IMR-90 (cell line): ENCODE data around the gene SLC17A4. TPM values are rescaled to one million over a fixed set of nuclear protein-coding genes. Genes with fewer than 3 reads are reported as not detected.

ENCODE experiments used
- ATAC-seq: fragments of 200-7000 bp; cut with Tn5 transposase; 2 replicates; pipeline ENCODE4 v1.9.1; 2020; ENCODE audit warnings: low read depth, mild to moderate bottlenecking, moderate library complexity
- BruUV-seq: library from RNA; stranded (reverse); fragments of 400-500 nt; replicated peaks from 2 replicates; lab custom pipeline; 2021; lab: Mats Ljungman, UMichigan
- CTCF ChIA-PET: fragments of 300-600 bp; formaldehyde crosslinking; extraction: SDS; loops from one replicate; lab custom pipeline; 2021; ENCODE audit warnings: antibody characterized with exemption; lab: Yijun Ruan, JAX
- POLR2A ChIA-PET: fragments of 300-600 bp; sonication (Branson Sonifier 250); formaldehyde crosslinking; loops from one replicate; lab custom pipeline; 2022; ENCODE audit warnings: antibody characterized with exemption; ENCODE audit not compliant: unreplicated experiment; lab: Charles Lee
- DNase-seq: peaks from one replicate; pipeline ENCODE4 v3.0.0; 2013
- H2AFZ ChIP-seq: replicated peaks from 2 replicates; pipeline ENCODE3; 2013; ENCODE audit warnings: low read length, mild to moderate bottlenecking; ENCODE audit not compliant: poor library complexity
- H2AK5ac ChIP-seq: 2 replicates; pipeline ENCODE4 v1.6.1; 2013; ENCODE audit warnings: low read depth, low read length, inconsistent platforms
- H2AK9ac ChIP-seq: replicated peaks from 2 replicates; pipeline ENCODE3; 2013; ENCODE audit warnings: mild to moderate bottlenecking, low read depth, low read length, moderate library complexity; ENCODE audit not compliant: poor library complexity
- H2BK120ac ChIP-seq: 2 replicates; pipeline ENCODE4 v1.6.1; 2013; ENCODE audit warnings: low read depth, low read length, inconsistent platforms
- H2BK15ac ChIP-seq: 3 replicates; pipeline ENCODE4 v1.6.1; 2013; ENCODE audit warnings: low read depth, low read length, inconsistent platforms
- H2BK20ac ChIP-seq: 2 replicates; pipeline ENCODE4 v1.6.1; 2013; ENCODE audit warnings: low read depth, mild to moderate bottlenecking, inconsistent platforms, low read length, moderate library complexity
- H2BK5ac ChIP-seq: 2 replicates; pipeline ENCODE4 v1.6.1; 2013; ENCODE audit warnings: mild to moderate bottlenecking, low read depth, low read length, inconsistent platforms; ENCODE audit not compliant: poor library complexity, severe bottlenecking
- H3K14ac ChIP-seq: replicated peaks from 2 replicates; pipeline ENCODE4 v1.6.1; 2013; ENCODE audit warnings: low read depth, low read length, inconsistent platforms
- H3K18ac ChIP-seq: 2 replicates; pipeline ENCODE4 v1.6.1; 2013; ENCODE audit warnings: low read depth, low read length, control low read depth
- H3K23ac ChIP-seq: 2 replicates; pipeline ENCODE4 v1.6.1; 2013; ENCODE audit warnings: low read depth, low read length, inconsistent platforms
- H3K27ac ChIP-seq: 2 replicates; pipeline ENCODE4 v1.5.1; 2013; ENCODE audit warnings: mild to moderate bottlenecking, control low read depth, low read length; ENCODE audit not compliant: insufficient read depth
- H3K27me3 ChIP-seq: 2 replicates; pipeline ENCODE4 v1.6.1; 2013; ENCODE audit warnings: low read length; ENCODE audit not compliant: control insufficient read depth, insufficient read depth
- H3K36me3 ChIP-seq: 2 replicates; pipeline ENCODE4 v1.6.1; 2013; ENCODE audit warnings: low read length, mixed read lengths; ENCODE audit not compliant: control insufficient read depth, insufficient read depth
- H3K4ac ChIP-seq: 2 replicates; pipeline ENCODE4 v1.6.1; 2013; ENCODE audit warnings: low read depth, low read length, inconsistent platforms
- H3K4me1 ChIP-seq: 2 replicates; pipeline ENCODE4 v1.6.1; 2013; ENCODE audit warnings: low read length, mixed read lengths; ENCODE audit not compliant: control insufficient read depth, insufficient read depth
- H3K4me2 ChIP-seq: 2 replicates; pipeline ENCODE4 v1.6.1; 2013; ENCODE audit warnings: low read depth, mild to moderate bottlenecking, control low read depth, low read length, moderate library complexity
- H3K4me3 ChIP-seq: 2 replicates; pipeline ENCODE4 v1.5.1; 2013; ENCODE audit warnings: low read depth, mild to moderate bottlenecking, control low read depth, low read length, moderate library complexity; ENCODE audit not compliant: insufficient read depth
- H3K56ac ChIP-seq: 2 replicates; pipeline ENCODE4 v1.6.1; 2013; ENCODE audit warnings: low read length, inconsistent platforms; ENCODE audit not compliant: insufficient read depth; ENCODE audit errors: extremely low read depth
- H3K79me1 ChIP-seq, 2 experiments: 2 replicates each; pipeline ENCODE4 v1.6.1; 2013; ENCODE audit warnings: low read length in 2 of 2, inconsistent platforms in 1 of 2, low read depth in 1 of 2
- H3K9ac ChIP-seq: 2 replicates; pipeline ENCODE4 v1.6.1; 2013; ENCODE audit warnings: low read depth, low read length, control low read depth
- H3K9me1 ChIP-seq: 2 replicates; pipeline ENCODE4 v1.6.1; 2013; ENCODE audit warnings: low read length, inconsistent platforms; ENCODE audit not compliant: insufficient read depth
- H3K9me3 ChIP-seq: 2 replicates; pipeline ENCODE4 v1.6.1; 2013; ENCODE audit warnings: low read length; ENCODE audit not compliant: control insufficient read depth, insufficient read depth
- H4K20me1 ChIP-seq: 2 replicates; pipeline ENCODE4 v1.6.1; 2013; ENCODE audit warnings: low read length, inconsistent platforms; ENCODE audit not compliant: insufficient read depth
- H4K5ac ChIP-seq: 2 replicates; pipeline ENCODE4 v1.6.1; 2013; ENCODE audit warnings: mild to moderate bottlenecking, low read depth, low read length, control low read depth
- H4K8ac ChIP-seq, 2 experiments: 2 replicates each; pipeline ENCODE4 v1.6.1; 2013; ENCODE audit warnings: low read depth in 2 of 2, low read length in 2 of 2, control low read depth in 1 of 2, inconsistent platforms in 1 of 2
- H4K91ac ChIP-seq: 2 replicates; pipeline ENCODE4 v1.6.1; 2013; ENCODE audit warnings: low read depth, low read length, inconsistent platforms; ENCODE audit not compliant: insufficient read depth
- CEBPB ChIP-seq: IDR thresholded peaks from 2 replicates; pipeline ENCODE4 v1.6.1; 2012; ENCODE audit warnings: low read depth, low read length, improper control_type of control experiment
- RFX5 ChIP-seq: IDR thresholded peaks from 2 replicates; pipeline ENCODE4 v1.8.0; 2012; ENCODE audit warnings: low read depth, mild to moderate bottlenecking, low read length, moderate library complexity
- USF2 ChIP-seq: fragments of 150-350 bp; IDR thresholded peaks from 2 replicates; pipeline ENCODE4 v1.6.1; 2017; ENCODE audit warnings: mild to moderate bottlenecking, antibody characterized with exemption, low read length, low read depth
- WGBS, 2 experiments: methylation state at CpG; one replicate each; pipeline versions ENCODE4 v1.1.5 to v1.1.7; 2013; ENCODE audit warnings: missing lambda C conversion rate in 2 of 2; ENCODE audit not compliant: insufficient read length in 1 of 2; ENCODE audit errors: extremely low coverage in 2 of 2; 5-methylcytosine and 5-hydroxymethylcytosine counted together
- dilution Hi-C: fragments of 300-500 bp; cut with HindIII; formaldehyde crosslinking; loops from one replicate; pipeline ENCODE4 v1.14.3; 2018; ENCODE audit warnings: low sequenced_read_pairs; ENCODE audit not compliant: unreplicated experiment
- in situ Hi-C: fragments of 300-500 bp; cut with MboI; formaldehyde crosslinking; loops from 3 replicates; pipeline ENCODE4 v1.14.3; 2019; ENCODE audit warnings: low sequenced_read_pairs, inconsistent platforms, mixed read lengths
- intact Hi-C: fragments of 100-400 bp; cut with micrococcal nuclease; formaldehyde crosslinking; loops from 2 replicates; pipeline ENCODE4 v1.10.0; 2022
- polyA plus RNA-seq, 3 experiments: library from polyadenylated mRNA; depleted of rRNA; stranded (reverse); fragments of >200 nt; gene quantifications; 2 replicates each; pipeline ENCODE4 v1.2.3, GENCODE V29; 2012; ENCODE audit warnings: low replicate concordance in 1 of 3
- total RNA-seq: library from RNA; depleted of rRNA; stranded (reverse); fragments of >200 nt; gene quantifications from 2 replicates; pipeline ENCODE4 v1.2.3, GENCODE V29; 2012
- TF ChIP-seq, protein P1 (sequence below): fragments of 150-350 bp; IDR thresholded peaks from 2 replicates; pipeline ENCODE4 v1.6.1; 2016; ENCODE audit warnings: low read depth, mild to moderate bottlenecking, low read length, moderate library complexity, borderline replicate concordance

Gene SLC17A4
- total and polyA plus RNA-seq, 2 of the 4 experiments (the other 2 are of a cell fraction) = not detected

DNA sequence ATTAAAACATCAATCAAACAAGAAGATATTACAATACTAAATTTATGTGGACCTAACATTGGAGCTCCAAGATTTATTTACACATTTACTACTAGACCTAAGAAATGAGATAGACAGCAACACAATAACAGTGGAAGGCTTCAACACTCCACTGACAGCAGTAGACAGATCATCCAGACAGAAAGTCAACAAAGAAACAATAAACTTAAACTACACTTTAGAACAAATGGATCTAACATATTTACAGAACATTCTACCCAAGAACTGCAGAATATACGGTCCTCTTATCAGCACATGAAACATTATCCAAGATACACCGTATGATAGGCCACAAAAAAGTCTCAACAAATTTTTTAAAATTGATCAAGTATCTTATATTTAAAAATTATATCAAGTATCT is 50.3 kb downstream of the SLC17A4 start:
- Histone ChIP-seq H3K9ac (no peak overlapping the region), H4K20me1 (no peaks in the 10 kb centered on the region), H4K5ac (no peak overlapping the region), H2AK5ac (no peak overlapping the region), H3K36me3 (no peaks in the 10 kb centered on the region), H3K23ac (no peak overlapping the region), H3K27me3 (no peaks in the 10 kb centered on the region), H2BK5ac (no peak overlapping the region), H2AFZ (no peak overlapping the region), H3K56ac (no peak overlapping the region), H2AK9ac (no peak overlapping the region), H3K4me2 (no peak overlapping the region), H4K8ac (no peak overlapping the region), H4K91ac (no peak overlapping the region), H2BK20ac (no peak overlapping the region), H3K9me3 (no peaks in the 10 kb centered on the region), H3K14ac (no peak overlapping the region), H3K9me1 (no peaks in the 10 kb centered on the region), H3K4ac (no peak overlapping the region), H3K4me3 (no peak overlapping the region), H3K79me1 (no peaks in the 10 kb centered on the region), H3K27ac (no peak overlapping the region), H3K4me1 (no peaks in the 10 kb centered on the region), H2BK15ac (no peak overlapping the region), H2BK120ac (no peak overlapping the region), H3K18ac (no peak overlapping the region)
- dilution Hi-C loops = no loop called here
- ATAC-seq (no peak), DNase-seq (no peak)
- no TSS peak for BruUV-seq
- in situ Hi-C loops = no loop called here
- no CpG with 5 or more reads among the region's 2 CpGs for WGBS, 2 experiments
- intact Hi-C loops = no loop called here
- CTCF ChIA-PET = no interaction called here
- POLR2A ChIA-PET = no interaction called here
- TF ChIP-seq USF2 = no peak
- TF ChIP-seq, protein P1, sequence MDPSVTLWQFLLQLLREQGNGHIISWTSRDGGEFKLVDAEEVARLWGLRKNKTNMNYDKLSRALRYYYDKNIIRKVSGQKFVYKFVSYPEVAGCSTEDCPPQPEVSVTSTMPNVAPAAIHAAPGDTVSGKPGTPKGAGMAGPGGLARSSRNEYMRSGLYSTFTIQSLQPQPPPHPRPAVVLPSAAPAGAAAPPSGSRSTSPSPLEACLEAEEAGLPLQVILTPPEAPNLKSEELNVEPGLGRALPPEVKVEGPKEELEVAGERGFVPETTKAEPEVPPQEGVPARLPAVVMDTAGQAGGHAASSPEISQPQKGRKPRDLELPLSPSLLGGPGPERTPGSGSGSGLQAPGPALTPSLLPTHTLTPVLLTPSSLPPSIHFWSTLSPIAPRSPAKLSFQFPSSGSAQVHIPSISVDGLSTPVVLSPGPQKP = no peak
- no peak for TF ChIP-seq CEBPB
- no peak for TF ChIP-seq RFX5
